CD4-positive, alpha-beta T cell treated with Interleukin-10 for 1 hour (primary cell): ENCODE measurements around the gene BICC1.

Experiments used
- DNase-seq: peaks from one replicate; pipeline ENCODE4 v3.0.0-alpha.2; 2020

BICC1 gene

GRCh38 chr10:58512491-58513187, at the start of gene BICC1:
Gene BICC1, plus strand, starts transcription at chr10:58512872. Its CDS starts 272 bp downstream, at chr10:58513144.
- no peak for DNase-seq

- no peak for DNase-seq
Measured at GRCh38 chr10:58464956-58465355, 47.7 kb upstream of the BICC1 start.

GRCh38 chr10:58465629-58466028, 47.0 kb upstream of the BICC1 start:
- no peak for DNase-seq

GRCh38 chr10:58467931-58468635, 44.6 kb upstream of the BICC1 start:
- no peak for DNase-seq

- DNase-seq: no peak
Measured at GRCh38 chr10:58473976-58474375, 38.7 kb upstream of the BICC1 start.

- no peak for DNase-seq
Measured at GRCh38 chr10:58475322-58476277, 37.1 kb upstream of the BICC1 start.

GRCh38 chr10:58477122-58477521, 35.5 kb upstream of the BICC1 start:
- no peak for DNase-seq

GRCh38 chr10:58477902-58478301, 34.8 kb upstream of the BICC1 start:
- DNase-seq: no peak

- DNase-seq: no peak
Measured at GRCh38 chr10:58479045-58479444, 33.6 kb upstream of the BICC1 start.

- no peak for DNase-seq
Measured at GRCh38 chr10:58480321-58480720, 32.4 kb upstream of the BICC1 start.

- DNase-seq: no peak
Measured at GRCh38 chr10:58481569-58482109, 31.0 kb upstream of the BICC1 start.

GRCh38 chr10:58486821-58487220, 25.9 kb upstream of the BICC1 start:
- no peak for DNase-seq

GRCh38 chr10:58488921-58489320, 23.8 kb upstream of the BICC1 start:
- no peak for DNase-seq

- DNase-seq: no peak
Measured at GRCh38 chr10:58502956-58503355, 9.7 kb upstream of the BICC1 start.

- no peak for DNase-seq
Measured at GRCh38 chr10:58508316-58508715, 4.4 kb upstream of the BICC1 start.

- no peak for DNase-seq
Measured at GRCh38 chr10:58511765-58512490, 744 bp upstream of the BICC1 start.

- no peak for DNase-seq
Measured at GRCh38 chr10:58513188-58514110, 777 bp downstream of the BICC1 start.

GRCh38 chr10:58514111-58514770, 1.6 kb downstream of the BICC1 start:
- DNase-seq: no peak

GRCh38 chr10:58515291-58515941, 2.7 kb downstream of the BICC1 start:
- no peak for DNase-seq

- DNase-seq: no peak
Measured at GRCh38 chr10:58516119-58516518, 3.4 kb downstream of the BICC1 start.
